A549 treated with AZD9567 at 1 μM for 4 hours (cell line): Measurements from ENCODE around the gene SUCO. TPM values are rescaled to one million over a fixed set of nuclear protein-coding genes. Genes with fewer than 3 reads are reported as not detected.

Source experiments
- total RNA-seq: library from RNA; stranded (reverse); fragments of 200-300 nt; extraction: Qiagen RNA extraction; gene quantifications from 5 replicates; pipeline ENCODE4 v1.2.3, GENCODE V29; 2022; ENCODE audit not compliant: insufficient read depth

Gene SUCO, protein sequence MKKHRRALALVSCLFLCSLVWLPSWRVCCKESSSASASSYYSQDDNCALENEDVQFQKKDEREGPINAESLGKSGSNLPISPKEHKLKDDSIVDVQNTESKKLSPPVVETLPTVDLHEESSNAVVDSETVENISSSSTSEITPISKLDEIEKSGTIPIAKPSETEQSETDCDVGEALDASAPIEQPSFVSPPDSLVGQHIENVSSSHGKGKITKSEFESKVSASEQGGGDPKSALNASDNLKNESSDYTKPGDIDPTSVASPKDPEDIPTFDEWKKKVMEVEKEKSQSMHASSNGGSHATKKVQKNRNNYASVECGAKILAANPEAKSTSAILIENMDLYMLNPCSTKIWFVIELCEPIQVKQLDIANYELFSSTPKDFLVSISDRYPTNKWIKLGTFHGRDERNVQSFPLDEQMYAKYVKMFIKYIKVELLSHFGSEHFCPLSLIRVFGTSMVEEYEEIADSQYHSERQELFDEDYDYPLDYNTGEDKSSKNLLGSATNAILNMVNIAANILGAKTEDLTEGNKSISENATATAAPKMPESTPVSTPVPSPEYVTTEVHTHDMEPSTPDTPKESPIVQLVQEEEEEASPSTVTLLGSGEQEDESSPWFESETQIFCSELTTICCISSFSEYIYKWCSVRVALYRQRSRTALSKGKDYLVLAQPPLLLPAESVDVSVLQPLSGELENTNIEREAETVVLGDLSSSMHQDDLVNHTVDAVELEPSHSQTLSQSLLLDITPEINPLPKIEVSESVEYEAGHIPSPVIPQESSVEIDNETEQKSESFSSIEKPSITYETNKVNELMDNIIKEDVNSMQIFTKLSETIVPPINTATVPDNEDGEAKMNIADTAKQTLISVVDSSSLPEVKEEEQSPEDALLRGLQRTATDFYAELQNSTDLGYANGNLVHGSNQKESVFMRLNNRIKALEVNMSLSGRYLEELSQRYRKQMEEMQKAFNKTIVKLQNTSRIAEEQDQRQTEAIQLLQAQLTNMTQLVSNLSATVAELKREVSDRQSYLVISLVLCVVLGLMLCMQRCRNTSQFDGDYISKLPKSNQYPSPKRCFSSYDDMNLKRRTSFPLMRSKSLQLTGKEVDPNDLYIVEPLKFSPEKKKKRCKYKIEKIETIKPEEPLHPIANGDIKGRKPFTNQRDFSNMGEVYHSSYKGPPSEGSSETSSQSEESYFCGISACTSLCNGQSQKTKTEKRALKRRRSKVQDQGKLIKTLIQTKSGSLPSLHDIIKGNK (N-terminal part only)
- 9.2 to 10.5 TPM (median 9.4 TPM) in 5 replicates for total RNA-seq

GRCh38 chr1:172532700-172533512 is at the start of gene SUCO:
TSS of gene SUCO (plus strand) at chr1:172533150. CDS start at chr1:172533436, 286 bp downstream.

GRCh38 chr1:172658871-172659453 is 126.0 kb downstream of the SUCO start, which contains the start of gene FASLG:
TSS of gene FASLG (plus strand) at chr1:172659103. CDS start at chr1:172659202, 99 bp downstream.

Other genes starting within 250 kb of the SUCO start
- 0.17 TPM in 1 of 5 replicates, not detected in the others for gene C1orf105, start 112.5 kb upstream of the SUCO start, total RNA-seq
- gene PIGC, start 89.1 kb upstream of the SUCO start, total RNA-seq = 22.9 to 34.3 TPM (median 31.1 TPM) in 5 replicates
- not detected in 5 replicates for gene FASLG, start 126.0 kb downstream of the SUCO start, total RNA-seq